IMR-90 (cell line): ENCODE results near the gene MECR. TPM values are rescaled to one million over a fixed set of nuclear protein-coding genes. Genes with fewer than 3 reads are reported as not detected.

ENCODE experiments used
- ATAC-seq: fragments of 200-7000 bp; cut with Tn5 transposase; 2 replicates; pipeline ENCODE4 v1.9.1; 2020; ENCODE audit warnings: low read depth, mild to moderate bottlenecking, moderate library complexity
- BruUV-seq: library from RNA; stranded (reverse); fragments of 400-500 nt; replicated peaks from 2 replicates; lab custom pipeline; 2021; lab: Mats Ljungman, UMichigan
- CTCF ChIA-PET: fragments of 300-600 bp; formaldehyde crosslinking; extraction: SDS; loops from one replicate; lab custom pipeline; 2021; ENCODE audit warnings: antibody characterized with exemption; lab: Yijun Ruan, JAX
- POLR2A ChIA-PET: fragments of 300-600 bp; sonication (Branson Sonifier 250); formaldehyde crosslinking; loops from one replicate; lab custom pipeline; 2022; ENCODE audit warnings: antibody characterized with exemption; ENCODE audit not compliant: unreplicated experiment; lab: Charles Lee
- DNase-seq: peaks from one replicate; pipeline ENCODE4 v3.0.0; 2013
- H2AFZ ChIP-seq: replicated peaks from 2 replicates; pipeline ENCODE3; 2013; ENCODE audit warnings: low read length, mild to moderate bottlenecking; ENCODE audit not compliant: poor library complexity
- H2AK5ac ChIP-seq: 2 replicates; pipeline ENCODE4 v1.6.1; 2013; ENCODE audit warnings: low read depth, low read length, inconsistent platforms
- H2AK9ac ChIP-seq: replicated peaks from 2 replicates; pipeline ENCODE3; 2013; ENCODE audit warnings: mild to moderate bottlenecking, low read depth, low read length, moderate library complexity; ENCODE audit not compliant: poor library complexity
- H2BK120ac ChIP-seq: 2 replicates; pipeline ENCODE4 v1.6.1; 2013; ENCODE audit warnings: low read depth, low read length, inconsistent platforms
- H2BK15ac ChIP-seq: 3 replicates; pipeline ENCODE4 v1.6.1; 2013; ENCODE audit warnings: low read depth, low read length, inconsistent platforms
- H2BK20ac ChIP-seq: 2 replicates; pipeline ENCODE4 v1.6.1; 2013; ENCODE audit warnings: low read depth, mild to moderate bottlenecking, inconsistent platforms, low read length, moderate library complexity
- H2BK5ac ChIP-seq: 2 replicates; pipeline ENCODE4 v1.6.1; 2013; ENCODE audit warnings: mild to moderate bottlenecking, low read depth, low read length, inconsistent platforms; ENCODE audit not compliant: poor library complexity, severe bottlenecking
- H3K14ac ChIP-seq: replicated peaks from 2 replicates; pipeline ENCODE4 v1.6.1; 2013; ENCODE audit warnings: low read depth, low read length, inconsistent platforms
- H3K18ac ChIP-seq: 2 replicates; pipeline ENCODE4 v1.6.1; 2013; ENCODE audit warnings: low read depth, low read length, control low read depth
- H3K23ac ChIP-seq: 2 replicates; pipeline ENCODE4 v1.6.1; 2013; ENCODE audit warnings: low read depth, low read length, inconsistent platforms
- H3K27ac ChIP-seq: 2 replicates; pipeline ENCODE4 v1.5.1; 2013; ENCODE audit warnings: mild to moderate bottlenecking, control low read depth, low read length; ENCODE audit not compliant: insufficient read depth
- H3K27me3 ChIP-seq: 2 replicates; pipeline ENCODE4 v1.6.1; 2013; ENCODE audit warnings: low read length; ENCODE audit not compliant: control insufficient read depth, insufficient read depth
- H3K36me3 ChIP-seq: 2 replicates; pipeline ENCODE4 v1.6.1; 2013; ENCODE audit warnings: low read length, mixed read lengths; ENCODE audit not compliant: control insufficient read depth, insufficient read depth
- H3K4ac ChIP-seq: 2 replicates; pipeline ENCODE4 v1.6.1; 2013; ENCODE audit warnings: low read depth, low read length, inconsistent platforms
- H3K4me1 ChIP-seq: 2 replicates; pipeline ENCODE4 v1.6.1; 2013; ENCODE audit warnings: low read length, mixed read lengths; ENCODE audit not compliant: control insufficient read depth, insufficient read depth
- H3K4me2 ChIP-seq: 2 replicates; pipeline ENCODE4 v1.6.1; 2013; ENCODE audit warnings: low read depth, mild to moderate bottlenecking, control low read depth, low read length, moderate library complexity
- H3K4me3 ChIP-seq: 2 replicates; pipeline ENCODE4 v1.5.1; 2013; ENCODE audit warnings: low read depth, mild to moderate bottlenecking, control low read depth, low read length, moderate library complexity; ENCODE audit not compliant: insufficient read depth
- H3K56ac ChIP-seq: 2 replicates; pipeline ENCODE4 v1.6.1; 2013; ENCODE audit warnings: low read length, inconsistent platforms; ENCODE audit not compliant: insufficient read depth; ENCODE audit errors: extremely low read depth
- H3K79me1 ChIP-seq, 2 experiments: 2 replicates each; pipeline ENCODE4 v1.6.1; 2013; ENCODE audit warnings: low read length in 2 of 2, inconsistent platforms in 1 of 2, low read depth in 1 of 2
- H3K9ac ChIP-seq: 2 replicates; pipeline ENCODE4 v1.6.1; 2013; ENCODE audit warnings: low read depth, low read length, control low read depth
- H3K9me1 ChIP-seq: 2 replicates; pipeline ENCODE4 v1.6.1; 2013; ENCODE audit warnings: low read length, inconsistent platforms; ENCODE audit not compliant: insufficient read depth
- H3K9me3 ChIP-seq: 2 replicates; pipeline ENCODE4 v1.6.1; 2013; ENCODE audit warnings: low read length; ENCODE audit not compliant: control insufficient read depth, insufficient read depth
- H4K20me1 ChIP-seq: 2 replicates; pipeline ENCODE4 v1.6.1; 2013; ENCODE audit warnings: low read length, inconsistent platforms; ENCODE audit not compliant: insufficient read depth
- H4K5ac ChIP-seq: 2 replicates; pipeline ENCODE4 v1.6.1; 2013; ENCODE audit warnings: mild to moderate bottlenecking, low read depth, low read length, control low read depth
- H4K8ac ChIP-seq, 2 experiments: 2 replicates each; pipeline ENCODE4 v1.6.1; 2013; ENCODE audit warnings: low read depth in 2 of 2, low read length in 2 of 2, control low read depth in 1 of 2, inconsistent platforms in 1 of 2
- H4K91ac ChIP-seq: 2 replicates; pipeline ENCODE4 v1.6.1; 2013; ENCODE audit warnings: low read depth, low read length, inconsistent platforms; ENCODE audit not compliant: insufficient read depth
- CEBPB ChIP-seq: IDR thresholded peaks from 2 replicates; pipeline ENCODE4 v1.6.1; 2012; ENCODE audit warnings: low read depth, low read length, improper control_type of control experiment
- CHD1 ChIP-seq: IDR thresholded peaks from 2 replicates; pipeline ENCODE4 v1.6.1; 2012; ENCODE audit warnings: low read depth, low read length, improper control_type of control experiment
- MAFK ChIP-seq: IDR thresholded peaks from 2 replicates; pipeline ENCODE4 v1.6.1; 2012; ENCODE audit warnings: low read depth, low read length, improper control_type of control experiment
- MAZ ChIP-seq: IDR thresholded peaks from 2 replicates; pipeline ENCODE4 v1.6.1; 2012; ENCODE audit warnings: low read depth, mild to moderate bottlenecking, low read length, improper control_type of control experiment, moderate library complexity, borderline replicate concordance
- NFE2L2 ChIP-seq: fragments of 150-350 bp; IDR thresholded peaks from 2 replicates; pipeline ENCODE4 v1.6.1; 2016; ENCODE audit warnings: low read depth, mild to moderate bottlenecking, low read length
- POLR2A ChIP-seq: IDR thresholded peaks from 2 replicates; pipeline ENCODE4 v1.6.1; 2012; ENCODE audit warnings: mild to moderate bottlenecking, low read depth, low read length
- RAD21 ChIP-seq: IDR thresholded peaks from 2 replicates; pipeline ENCODE4 v1.6.1; 2012; ENCODE audit warnings: low read length, improper control_type of control experiment
- RCOR1 ChIP-seq: IDR thresholded peaks from 2 replicates; pipeline ENCODE4 v1.6.1; 2012; ENCODE audit warnings: mild to moderate bottlenecking, low read length, improper control_type of control experiment; ENCODE audit not compliant: insufficient replicate concordance
- RFX5 ChIP-seq: IDR thresholded peaks from 2 replicates; pipeline ENCODE4 v1.8.0; 2012; ENCODE audit warnings: low read depth, mild to moderate bottlenecking, low read length, moderate library complexity
- SMC3 ChIP-seq: fragments of 150-350 bp; IDR thresholded peaks from 2 replicates; pipeline ENCODE4 v1.6.1; 2016; ENCODE audit warnings: low read depth, mild to moderate bottlenecking, antibody characterized with exemption, low read length, moderate library complexity
- WGBS, 2 experiments: methylation state at CpG; one replicate each; pipeline versions ENCODE4 v1.1.5 to v1.1.7; 2013; ENCODE audit warnings: missing lambda C conversion rate in 2 of 2; ENCODE audit not compliant: insufficient read length in 1 of 2; ENCODE audit errors: extremely low coverage in 2 of 2; 5-methylcytosine and 5-hydroxymethylcytosine counted together
- dilution Hi-C: fragments of 300-500 bp; cut with HindIII; formaldehyde crosslinking; loops from one replicate; pipeline ENCODE4 v1.14.3; 2018; ENCODE audit warnings: low sequenced_read_pairs; ENCODE audit not compliant: unreplicated experiment
- in situ Hi-C: fragments of 300-500 bp; cut with MboI; formaldehyde crosslinking; loops from 3 replicates; pipeline ENCODE4 v1.14.3; 2019; ENCODE audit warnings: low sequenced_read_pairs, inconsistent platforms, mixed read lengths
- intact Hi-C: fragments of 100-400 bp; cut with micrococcal nuclease; formaldehyde crosslinking; loops from 2 replicates; pipeline ENCODE4 v1.10.0; 2022
- polyA plus RNA-seq, 3 experiments: library from polyadenylated mRNA; depleted of rRNA; stranded (reverse); fragments of >200 nt; gene quantifications; 2 replicates each; pipeline ENCODE4 v1.2.3, GENCODE V29; 2012; ENCODE audit warnings: low replicate concordance in 1 of 3
- total RNA-seq: library from RNA; depleted of rRNA; stranded (reverse); fragments of >200 nt; gene quantifications from 2 replicates; pipeline ENCODE4 v1.2.3, GENCODE V29; 2012
- TF ChIP-seq, protein P1 (sequence below): conservative IDR thresholded peaks from 2 replicates; pipeline ENCODE4 v1.5.1; 2012; ENCODE audit warnings: mild to moderate bottlenecking, low read depth, low read length, improper control_type of control experiment
- TF ChIP-seq, protein P2 (sequence below): fragments of 150-350 bp; IDR thresholded peaks from 2 replicates; pipeline ENCODE4 v1.6.1; 2017; ENCODE audit warnings: mild to moderate bottlenecking, antibody characterized with exemption, low read length, low read depth

The MECR gene
- total and polyA plus RNA-seq, 2 of the 4 experiments (the other 2 are of a cell fraction) = 20.3 to 24.8 TPM

DNA sequence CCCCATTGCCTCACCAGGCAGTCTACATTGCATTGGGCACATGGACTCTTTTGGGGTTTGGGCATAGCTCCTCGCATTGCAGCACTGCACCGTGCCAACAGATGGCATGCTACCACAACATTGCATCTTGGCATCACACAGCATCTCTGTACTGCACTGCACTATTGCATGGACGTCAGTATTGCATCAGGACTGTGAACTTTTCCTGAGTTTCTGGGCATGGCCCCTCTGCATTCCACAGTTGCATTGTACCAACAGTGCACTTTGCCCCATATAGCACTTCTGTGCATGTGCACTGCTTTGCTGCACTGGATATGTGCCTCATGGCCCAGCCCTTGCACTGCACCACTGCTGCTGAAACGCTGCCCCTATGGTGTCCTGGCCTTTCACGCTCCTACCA lies 15.1 kb upstream of the MECR start (continued):
- TF ChIP-seq, protein P1, sequence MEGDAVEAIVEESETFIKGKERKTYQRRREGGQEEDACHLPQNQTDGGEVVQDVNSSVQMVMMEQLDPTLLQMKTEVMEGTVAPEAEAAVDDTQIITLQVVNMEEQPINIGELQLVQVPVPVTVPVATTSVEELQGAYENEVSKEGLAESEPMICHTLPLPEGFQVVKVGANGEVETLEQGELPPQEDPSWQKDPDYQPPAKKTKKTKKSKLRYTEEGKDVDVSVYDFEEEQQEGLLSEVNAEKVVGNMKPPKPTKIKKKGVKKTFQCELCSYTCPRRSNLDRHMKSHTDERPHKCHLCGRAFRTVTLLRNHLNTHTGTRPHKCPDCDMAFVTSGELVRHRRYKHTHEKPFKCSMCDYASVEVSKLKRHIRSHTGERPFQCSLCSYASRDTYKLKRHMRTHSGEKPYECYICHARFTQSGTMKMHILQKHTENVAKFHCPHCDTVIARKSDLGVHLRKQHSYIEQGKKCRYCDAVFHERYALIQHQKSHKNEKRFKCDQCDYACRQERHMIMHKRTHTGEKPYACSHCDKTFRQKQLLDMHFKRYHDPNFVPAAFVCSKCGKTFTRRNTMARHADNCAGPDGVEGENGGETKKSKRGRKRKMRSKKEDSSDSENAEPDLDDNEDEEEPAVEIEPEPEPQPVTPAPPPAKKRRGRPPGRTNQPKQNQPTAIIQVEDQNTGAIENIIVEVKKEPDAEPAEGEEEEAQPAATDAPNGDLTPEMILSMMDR = peak; percentile 63
- TF ChIP-seq SMC3 (peak; percentile 50; the same call in 1 of the 2 replicates), CEBPB (peak; percentile 77), CHD1 (no peak)

DNA sequence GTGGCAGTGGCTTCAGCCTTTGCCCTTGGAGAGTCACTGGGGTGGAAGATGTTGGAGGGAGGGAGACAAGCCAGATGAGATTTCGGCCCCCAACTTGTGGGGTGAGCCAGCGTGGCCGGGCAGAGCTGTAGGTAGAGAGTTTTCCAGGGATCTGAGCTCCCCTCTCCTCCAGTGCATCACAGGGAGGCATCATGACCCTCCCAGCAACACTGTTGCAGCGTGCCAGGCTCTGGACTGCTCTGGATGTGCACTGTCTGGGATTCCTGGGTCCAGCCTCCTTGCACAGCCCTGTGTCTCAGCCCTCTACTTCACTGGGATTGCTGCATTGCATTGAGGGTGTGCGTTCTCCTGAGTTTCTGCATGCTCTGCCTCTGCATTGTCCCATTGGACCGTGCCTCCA lies 14.5 kb upstream of the MECR start:
- dilution Hi-C loops = no loop called here
- Histone ChIP-seq H4K8ac (no peak overlapping the region), H3K27me3 (no peaks in the 10 kb centered on the region), H2AK5ac (peak overlapping the region; percentile 44; the same call in 1 of the 2 replicates), H3K4me2 (no peak overlapping the region), H3K23ac (no peak overlapping the region), H3K9me3 (no peaks in the 10 kb centered on the region), H3K4ac (no peak overlapping the region), H4K5ac (no peak overlapping the region), H2BK20ac (no peak overlapping the region), H3K36me3 (no peaks in the 10 kb centered on the region), H3K9ac (no peak overlapping the region), H3K18ac (no peak overlapping the region), H3K4me1 (peaks cover 15% of the 10 kb centered on the region), H2BK120ac (no peak overlapping the region), H3K4me3 (no peak overlapping the region), H3K56ac (no peak overlapping the region), H2BK5ac (no peak overlapping the region), H3K9me1 (peaks cover 17% of the 10 kb centered on the region), H2AFZ (peak overlapping the region; percentile 22), H2AK9ac (peak overlapping the region; percentile 11), H2BK15ac (no peak overlapping the region), H3K79me1 (peaks cover 0 to 15% of the 10 kb centered on the region in 2 experiments; a peak in 1 of 4 replicates), H4K20me1 (no peaks in the 10 kb centered on the region), H3K14ac (no peak overlapping the region), H3K27ac (no peak overlapping the region), H4K91ac (no peak overlapping the region)
- CTCF ChIA-PET = interaction anchor here (0.6 to 1.2 kb wide), 7 partner anchors 12 to 195 kb away, joined by 3 to 6 read pairs (median 3); no protein-coding TSS in a partner anchor
- BruUV-seq = no TSS peak
- no peak for DNase-seq
- WGBS, 2 experiments = no CpG with 5 or more reads among the region's 6 CpGs
- no peak for ATAC-seq
- intact Hi-C loops = loop anchor here (5.0 kb wide), 2 partner anchors 97 to 152 kb away; no protein-coding TSS in a partner anchor
- POLR2A ChIA-PET = no interaction called here
- in situ Hi-C loops = loop anchor here (10.0 kb wide), 5 partner anchors 140 to 1140 kb away; no protein-coding TSS in a partner anchor
- TF ChIP-seq RCOR1 (no peak), SMC3 (no peak), RAD21 (no peak), RFX5 (no peak), POLR2A (no peak), CEBPB (no peak), MAZ (no peak), CHD1 (no peak), MAFK (no peak), NFE2L2 (no peak)
- TF ChIP-seq, protein P2, sequence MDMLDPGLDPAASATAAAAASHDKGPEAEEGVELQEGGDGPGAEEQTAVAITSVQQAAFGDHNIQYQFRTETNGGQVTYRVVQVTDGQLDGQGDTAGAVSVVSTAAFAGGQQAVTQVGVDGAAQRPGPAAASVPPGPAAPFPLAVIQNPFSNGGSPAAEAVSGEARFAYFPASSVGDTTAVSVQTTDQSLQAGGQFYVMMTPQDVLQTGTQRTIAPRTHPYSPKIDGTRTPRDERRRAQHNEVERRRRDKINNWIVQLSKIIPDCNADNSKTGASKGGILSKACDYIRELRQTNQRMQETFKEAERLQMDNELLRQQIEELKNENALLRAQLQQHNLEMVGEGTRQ = no peak
- TF ChIP-seq, protein P1 = no peak
